HG03064 (cell line): ENCODE results near the gene SMKR1.
"Not testable (repeated sequence)": the region's sequence is repeated elsewhere in the genome, so short reads cannot be mapped to it uniquely, and the experiment has no call there.

ENCODE experiments used
- ATAC-seq: cut with Tn5 transposase; IDR thresholded peaks from one replicate; pipeline ENCODE4 v1.9.1; 2021; ENCODE audit warnings: low read depth; ENCODE audit not compliant: unreplicated experiment

The SMKR1 gene

GRCh38 chr7:129524405-129524804 lies 22.1 kb downstream of the SMKR1 start:
- not testable (repeated sequence) for ATAC-seq

DNA sequence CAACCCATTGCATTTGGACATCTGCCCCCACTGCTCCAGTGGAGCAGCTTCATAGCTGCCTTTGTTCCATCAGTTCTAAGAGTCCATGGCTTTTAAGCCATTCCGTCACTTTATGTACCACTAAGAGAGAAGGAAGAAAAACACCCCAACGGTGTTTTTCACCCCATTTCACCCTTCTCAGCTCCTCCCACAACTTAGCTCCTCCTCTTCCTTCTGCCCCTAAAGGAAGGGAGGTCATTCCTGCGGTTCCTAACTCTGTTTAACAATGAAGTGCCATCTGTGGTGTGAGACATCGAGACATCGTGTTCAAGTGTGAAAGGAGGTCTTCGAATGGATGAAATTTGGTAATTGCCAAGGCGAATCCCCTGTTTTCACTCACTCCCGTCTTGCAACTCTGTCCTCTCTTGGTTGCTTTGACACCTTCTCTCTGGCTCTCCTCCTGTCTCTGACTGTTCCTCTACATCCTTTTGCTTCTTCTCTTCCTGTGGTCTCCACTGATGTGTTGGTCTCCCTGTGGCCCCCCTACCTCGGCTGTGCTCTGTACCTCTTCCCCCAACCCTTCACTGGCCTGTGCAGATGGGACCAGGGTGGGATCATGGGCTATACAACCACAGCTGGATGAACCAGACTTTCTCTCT lies 23.0 kb downstream of the SMKR1 start:
- no peak for ATAC-seq

DNA sequence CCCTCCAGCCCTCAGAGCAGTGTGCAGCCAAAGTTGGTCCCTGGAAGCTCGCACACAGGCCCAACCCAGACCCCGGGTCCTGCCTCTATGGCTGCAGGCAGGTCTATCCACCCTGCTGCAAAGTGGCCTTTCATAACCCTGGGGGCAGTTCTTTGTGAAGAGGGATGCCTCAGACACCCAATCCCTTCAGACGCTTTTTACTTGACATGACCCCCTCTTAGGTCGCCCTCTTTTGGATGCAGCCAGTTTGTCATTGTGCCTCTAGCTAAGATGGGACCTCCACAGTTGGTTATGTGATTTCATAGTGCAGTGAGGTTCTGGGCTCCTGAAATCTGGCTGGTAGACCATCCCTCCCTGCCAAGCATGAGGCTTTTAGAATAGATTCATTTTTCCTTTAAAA lies 27.3 kb downstream of the SMKR1 start:
- ATAC-seq, result no peak

DNA sequence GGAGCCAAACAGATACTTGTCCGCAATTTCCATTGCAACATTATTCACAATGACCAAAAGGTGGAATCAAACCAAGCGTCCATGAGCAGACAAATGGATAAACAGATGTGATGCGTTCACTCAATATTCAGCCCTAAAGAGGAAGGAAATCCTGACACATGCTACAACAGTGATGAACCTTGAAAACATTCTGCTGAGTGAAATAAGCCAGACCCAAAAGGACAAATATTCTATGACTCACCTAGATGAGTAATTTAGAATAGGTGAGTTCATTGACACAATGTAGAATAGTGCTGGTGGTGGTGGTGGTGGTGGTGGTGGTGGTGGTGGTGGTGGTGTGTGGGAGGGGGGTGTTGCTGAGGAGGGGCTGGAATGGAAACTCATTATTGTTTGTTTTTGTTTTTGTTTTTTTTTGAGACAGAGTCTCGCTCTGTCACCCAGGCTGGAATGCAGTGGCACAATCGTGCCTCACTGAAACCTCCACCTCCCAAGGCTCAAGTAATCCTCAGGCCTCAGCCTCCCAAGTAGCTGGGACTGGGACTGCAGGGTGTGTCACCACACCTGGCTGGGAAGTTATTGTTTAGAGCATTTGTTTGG lies 28.6 kb downstream of the SMKR1 start:
- no peak for ATAC-seq

- ATAC-seq, result no peak
Observed at GRCh38 chr7:129531721-129532120, 29.4 kb downstream of the SMKR1 start.

GRCh38 chr7:129532375-129532774 lies 30.0 kb downstream of the SMKR1 start:
- ATAC-seq, result no peak

GRCh38 chr7:129534558-129535274 lies 32.4 kb downstream of the SMKR1 start:
- ATAC-seq, result not testable (repeated sequence)

DNA sequence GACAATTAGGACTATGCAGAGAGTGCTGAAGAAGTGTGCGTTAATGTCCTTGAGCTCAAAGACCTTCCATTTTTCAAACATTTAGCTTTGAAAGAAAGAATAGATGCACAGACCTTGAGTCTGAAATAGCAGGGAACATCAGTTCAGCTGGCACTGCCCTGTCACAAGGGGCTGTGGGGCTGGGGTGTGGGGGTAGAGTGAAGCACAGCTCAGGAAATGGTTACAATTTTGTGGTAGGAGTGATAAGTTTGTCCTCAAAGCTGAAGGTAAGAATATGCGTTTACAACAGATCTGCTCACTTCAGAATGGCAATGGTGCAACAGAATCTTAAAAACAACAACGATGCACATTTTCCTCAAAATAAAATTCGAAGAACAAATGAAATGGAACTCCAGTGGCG lies 33.6 kb downstream of the SMKR1 start:
- ATAC-seq, result no peak

GRCh38 chr7:129536323-129536722 lies 34.0 kb downstream of the SMKR1 start:
- ATAC-seq, result no peak

GRCh38 chr7:129538790-129539189 lies 36.5 kb downstream of the SMKR1 start:
- no peak for ATAC-seq

GRCh38 chr7:129540340-129540739 lies 38.0 kb downstream of the SMKR1 start:
- ATAC-seq, result no peak

- no peak for ATAC-seq
Observed at GRCh38 chr7:129544700-129545099, 42.4 kb downstream of the SMKR1 start.

- no peak for ATAC-seq
Observed at GRCh38 chr7:129550693-129551360, 48.5 kb downstream of the SMKR1 start.

DNA sequence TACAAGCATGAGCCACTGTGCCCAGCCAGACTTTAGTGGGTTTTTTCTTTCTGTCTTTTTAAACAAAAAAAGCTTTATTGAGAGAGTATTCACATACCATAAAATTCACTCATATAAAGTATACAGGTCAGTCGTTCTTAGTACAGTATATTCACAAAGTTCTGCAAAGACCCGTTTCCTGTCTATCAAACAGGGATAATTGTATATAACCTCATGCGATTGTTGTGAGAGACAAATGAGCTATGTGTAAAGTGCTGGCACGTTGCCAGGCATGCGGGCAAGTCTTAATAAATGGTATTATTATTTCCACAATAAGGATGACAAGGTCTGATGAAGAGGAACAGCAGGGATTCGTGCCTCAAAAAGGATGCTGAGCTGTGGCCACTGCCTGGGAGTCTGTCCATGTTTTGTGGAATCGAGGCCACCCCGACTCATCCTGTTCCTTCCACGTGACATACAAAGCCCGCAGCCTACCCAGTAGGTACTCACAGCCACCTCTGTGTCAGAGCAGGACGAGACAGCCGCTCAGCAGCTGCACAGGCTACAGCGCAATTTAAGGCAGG lies 51.6 kb downstream of the SMKR1 start:
- no peak for ATAC-seq

- no peak for ATAC-seq
Observed at GRCh38 chr7:129556607-129557133, 54.3 kb downstream of the SMKR1 start.

DNA sequence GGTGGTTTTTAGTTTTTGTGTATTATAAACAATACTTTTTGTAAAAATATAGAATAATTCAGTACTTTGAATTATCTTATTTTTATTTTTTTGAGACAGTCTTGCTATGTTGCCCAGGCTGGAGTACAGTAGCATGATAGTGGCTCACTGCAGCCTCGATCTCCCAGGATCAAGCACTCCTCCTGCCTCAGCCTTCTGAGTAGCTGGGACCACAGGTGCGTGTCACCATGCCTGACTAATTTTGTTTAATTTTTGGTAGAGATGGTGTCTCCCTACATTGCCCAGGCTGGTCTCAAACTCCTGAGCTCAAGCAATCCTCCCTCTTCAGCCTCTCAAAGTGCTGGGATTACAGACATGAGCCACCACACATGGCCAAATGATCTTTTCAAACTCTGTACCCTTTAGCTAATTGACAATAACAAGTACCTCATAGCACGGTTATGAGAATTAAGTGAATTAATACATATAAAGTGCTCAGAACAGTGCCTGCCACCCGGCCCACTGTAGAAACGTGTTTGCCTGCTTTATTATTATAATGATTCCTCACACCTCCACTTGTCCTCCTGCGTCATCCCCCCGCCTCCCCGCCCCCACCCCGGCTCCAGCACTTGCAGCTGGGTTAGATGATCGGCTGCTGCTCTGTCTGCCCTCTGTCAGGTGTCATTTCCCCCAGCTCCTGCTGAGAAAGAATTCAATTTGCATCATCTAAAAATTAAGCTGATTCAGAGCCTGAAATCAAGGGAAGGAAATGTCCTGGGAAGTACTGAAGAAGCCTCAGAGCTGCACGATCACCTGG lies 55.6 kb downstream of the SMKR1 start:
- ATAC-seq, result no peak

DNA sequence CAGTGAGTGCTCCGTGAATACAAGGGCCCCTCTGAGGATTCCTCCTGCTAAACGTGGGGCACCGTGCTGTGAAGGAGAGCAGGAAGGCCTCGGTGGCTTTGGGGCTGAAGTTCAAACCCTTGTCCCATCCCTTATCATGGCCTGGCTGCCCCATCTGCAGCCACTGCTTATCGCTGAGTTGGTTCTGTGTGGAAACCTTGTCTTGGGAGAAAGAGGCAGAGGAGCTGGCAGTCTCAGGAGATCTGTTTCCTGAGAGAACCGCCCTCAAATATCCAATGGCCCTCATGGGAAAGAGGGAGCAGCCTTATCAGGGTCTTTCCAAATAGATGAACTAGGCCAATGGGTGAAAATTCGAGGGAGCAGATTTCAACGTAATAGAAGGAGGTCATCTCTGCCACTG lies 57.2 kb downstream of the SMKR1 start:
- ATAC-seq, result no peak

- ATAC-seq, result no peak
Observed at GRCh38 chr7:129560831-129561230, 58.5 kb downstream of the SMKR1 start.

DNA sequence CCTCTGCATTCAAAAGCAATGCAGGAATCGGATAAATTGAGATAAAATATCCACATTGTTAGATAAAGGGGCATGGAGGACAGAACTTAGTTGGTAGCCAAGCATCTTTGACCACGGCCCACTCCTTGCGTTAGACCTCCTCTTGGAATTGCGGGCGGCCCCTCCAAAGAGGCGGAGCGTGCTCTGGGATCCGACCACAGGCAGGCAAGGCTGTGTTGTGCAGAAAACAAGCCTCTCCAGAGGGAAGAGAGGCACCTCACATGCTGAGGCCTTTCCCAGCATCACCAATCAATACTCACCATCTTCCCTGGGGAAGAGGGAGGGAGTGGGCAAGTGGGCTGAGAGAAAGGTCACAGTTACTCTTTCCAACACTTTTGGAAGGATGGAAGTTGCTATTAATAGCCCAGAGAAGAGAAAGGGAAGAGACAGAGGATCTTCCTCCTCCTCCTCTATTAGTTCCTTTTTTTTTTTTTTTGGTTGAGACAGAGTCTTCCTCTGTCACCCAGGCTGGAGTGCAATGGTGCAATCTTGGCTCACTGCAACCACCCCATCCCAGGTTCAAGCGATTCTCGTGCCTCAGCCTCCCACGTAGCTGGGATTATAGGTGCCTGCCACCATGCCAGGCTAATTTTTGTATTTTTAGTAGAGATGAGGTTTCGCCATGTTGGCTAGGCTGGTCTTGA lies 59.5 kb downstream of the SMKR1 start:
- ATAC-seq, result no peak
